GM12892 (cell line): ENCODE results near the gene ZBTB7C.

Experiments
- DNase-seq: peaks from one replicate; pipeline ENCODE4 v3.0.0; 2011; ENCODE audit not compliant: insufficient read length
- FAIRE-seq: peaks from 2 replicates; lab custom pipeline; 2011; peaks lifted over from hg19 to GRCh38; lab: Jason Lieb, UNC
- POLR2A ChIP-seq: IDR thresholded peaks from 2 replicates; pipeline ENCODE4 v1.6.1; 2011; ENCODE audit warnings: low read depth, low read length, control low read depth
- POLR2AphosphoS5 ChIP-seq: IDR thresholded peaks from 2 replicates; pipeline ENCODE4 v1.6.1; 2011; ENCODE audit warnings: low read depth, low read length, control low read depth
- TAF1 ChIP-seq: IDR thresholded peaks from 2 replicates; pipeline ENCODE4 v1.6.1; 2011; ENCODE audit warnings: low read depth, mild to moderate bottlenecking, control low read depth, low read length, borderline replicate concordance

Gene ZBTB7C

GRCh38 chr18:48111587-48111986 is 297.6 kb downstream of the ZBTB7C start:
- TF ChIP-seq POLR2A: no peak
- TF ChIP-seq TAF1: no peak
- TF ChIP-seq POLR2AphosphoS5: no peak
- FAIRE-seq: no peak
- no peak for DNase-seq

DNA sequence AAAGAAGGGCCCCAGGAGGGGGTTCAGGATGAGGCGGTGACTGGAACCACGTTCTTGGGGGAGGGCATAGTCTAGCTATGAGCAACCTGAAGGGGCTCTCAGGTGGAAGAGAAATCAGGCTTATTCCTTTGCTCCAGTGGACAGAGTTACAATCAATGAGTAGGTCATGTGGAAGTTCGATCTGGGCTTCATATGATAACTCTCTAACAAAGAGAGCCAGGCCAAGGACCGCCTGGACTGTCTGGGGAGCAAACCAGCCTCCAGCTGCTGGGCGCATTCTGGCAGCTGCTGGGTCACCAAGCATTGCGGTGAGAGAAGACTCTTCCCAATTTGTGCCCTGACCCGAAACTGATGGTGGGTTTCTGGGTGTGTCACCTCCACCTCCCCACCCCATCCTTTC is 298.4 kb downstream of the ZBTB7C start:
- no peak for TF ChIP-seq TAF1
- TF ChIP-seq POLR2A: no peak
- TF ChIP-seq POLR2AphosphoS5: no peak
- DNase-seq (no peak), FAIRE-seq (no peak)

GRCh38 chr18:48109961-48110493 is 299.2 kb downstream of the ZBTB7C start:
- DNase-seq (no peak), FAIRE-seq (no peak)
- no peak for TF ChIP-seq TAF1
- TF ChIP-seq POLR2AphosphoS5: no peak
- TF ChIP-seq POLR2A: no peak

GRCh38 chr18:48108136-48108535 is 301.0 kb downstream of the ZBTB7C start:
- no peak for FAIRE-seq
- DNase-seq: no peak
- no peak for TF ChIP-seq POLR2AphosphoS5
- TF ChIP-seq POLR2A: no peak
- no peak for TF ChIP-seq TAF1

DNA sequence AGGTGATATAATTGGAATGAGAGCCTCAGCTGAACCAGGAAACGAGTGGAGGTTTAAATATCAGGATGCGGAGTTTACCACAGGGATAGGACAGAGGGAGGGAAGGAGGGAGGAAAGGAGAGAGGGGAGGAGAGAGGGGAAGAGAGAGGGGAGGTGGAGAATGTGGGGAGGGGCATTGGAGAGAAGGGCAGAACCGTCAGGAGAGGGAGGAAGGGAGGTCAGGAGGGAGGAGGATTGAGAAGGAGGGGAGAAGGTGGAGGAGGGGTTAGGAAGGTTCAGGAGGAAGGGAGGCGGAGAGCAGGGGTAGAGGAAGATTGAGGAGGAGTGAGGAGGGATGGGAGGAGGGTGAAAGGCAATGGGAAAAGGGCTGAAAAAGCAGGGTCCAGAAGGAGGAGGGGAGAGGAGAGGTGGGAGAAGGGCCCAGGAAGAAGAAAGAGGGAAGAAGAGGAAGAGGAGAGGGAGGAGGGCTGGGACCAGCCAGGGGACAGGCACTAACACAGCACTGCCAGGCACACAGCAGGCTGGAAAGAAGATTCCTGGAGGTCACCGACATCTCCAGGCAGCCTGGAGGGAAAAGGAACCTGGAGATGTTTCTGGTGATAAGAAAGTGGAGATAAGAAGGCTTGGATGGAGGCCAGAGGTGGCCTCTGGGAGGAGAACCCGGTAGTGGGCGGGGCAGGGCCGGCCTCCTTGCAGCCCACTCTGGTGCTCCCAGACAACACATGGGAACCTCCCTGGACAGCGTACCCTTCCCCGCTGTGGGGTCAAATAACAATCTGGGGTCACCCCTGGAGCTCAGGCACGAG is 302.0 kb downstream of the ZBTB7C start:
- no peak for DNase-seq
- no peak for TF ChIP-seq TAF1
- no peak for TF ChIP-seq POLR2A
- no peak for TF ChIP-seq POLR2AphosphoS5
- no peak for FAIRE-seq

DNA sequence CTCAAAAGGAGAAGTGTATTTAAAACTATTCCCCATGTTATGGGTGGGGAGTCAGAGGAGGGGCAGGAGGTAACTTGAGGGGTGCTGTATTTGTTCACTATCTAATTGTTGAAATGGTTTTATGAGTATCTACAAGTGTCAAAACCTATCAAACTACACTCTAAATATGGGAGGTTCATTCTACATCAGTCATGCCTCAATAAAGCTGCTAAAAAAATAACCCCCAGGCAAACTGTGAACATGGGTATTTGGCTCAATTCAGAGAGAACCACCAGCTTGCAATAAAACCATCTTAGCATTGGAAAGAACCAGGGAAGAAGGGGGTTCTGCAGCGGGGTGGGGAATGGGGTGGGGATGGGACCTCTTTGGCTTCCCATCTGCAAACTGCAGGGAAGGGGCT is 302.7 kb downstream of the ZBTB7C start:
- no peak for TF ChIP-seq POLR2A
- DNase-seq: no peak
- FAIRE-seq: no peak

DNA sequence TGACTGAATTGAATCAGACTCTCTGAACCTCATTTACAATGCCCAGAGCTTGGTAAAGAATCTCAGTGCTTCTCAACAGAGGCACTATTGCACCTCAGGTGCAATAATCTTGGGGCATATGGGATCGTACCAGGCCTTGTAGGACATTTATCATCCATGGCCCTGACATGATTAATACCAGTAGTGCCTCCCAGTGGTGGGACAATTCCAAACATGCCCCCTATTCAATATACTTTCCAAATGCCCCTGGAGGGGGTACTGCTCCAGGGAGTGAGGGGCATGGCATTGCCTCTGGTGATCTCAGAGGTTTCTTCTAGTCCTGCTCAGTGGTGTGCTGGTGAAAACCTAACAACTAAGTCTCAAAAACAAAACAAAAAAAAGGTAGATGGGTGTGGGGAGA is 303.9 kb downstream of the ZBTB7C start:
- TF ChIP-seq POLR2A (no peak), TAF1 (no peak), POLR2AphosphoS5 (no peak)
- FAIRE-seq (no peak), DNase-seq (no peak)

DNA sequence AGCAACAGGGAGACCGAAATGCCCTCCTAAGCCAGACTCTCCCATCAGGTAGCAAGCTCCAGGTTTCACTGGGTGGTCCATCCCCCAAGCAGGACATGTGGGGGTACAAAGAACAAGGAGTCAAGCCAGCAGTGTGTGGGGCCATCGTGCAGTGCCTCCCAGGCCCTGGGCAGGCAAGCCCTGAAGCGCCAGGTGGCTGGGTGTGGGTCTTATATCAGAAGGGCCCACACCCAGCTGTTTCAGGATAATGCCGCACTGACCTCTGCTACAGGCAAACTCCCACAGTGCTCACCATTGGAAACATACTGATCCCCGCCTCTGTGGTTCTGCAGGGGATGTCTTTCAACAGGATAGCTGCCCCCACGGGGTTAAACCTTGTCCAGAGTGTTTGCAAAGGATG is 304.5 kb downstream of the ZBTB7C start:
- TF ChIP-seq TAF1: no peak
- FAIRE-seq (no peak), DNase-seq (no peak)

- FAIRE-seq (no peak), DNase-seq (no peak)
- TF ChIP-seq TAF1 (no peak), POLR2A (no peak), POLR2AphosphoS5 (no peak)
Measured at GRCh38 chr18:48100651-48101165, 308.5 kb downstream of the ZBTB7C start.

GRCh38 chr18:48100165-48100575 is 309.0 kb downstream of the ZBTB7C start:
- FAIRE-seq (no peak), DNase-seq (no peak)
- TF ChIP-seq TAF1 (no peak), POLR2AphosphoS5 (no peak), POLR2A (no peak)

- FAIRE-seq: no peak
- DNase-seq: no peak
- TF ChIP-seq TAF1 (no peak), POLR2A (no peak), POLR2AphosphoS5 (no peak)
Measured at GRCh38 chr18:48099481-48100164, 309.6 kb downstream of the ZBTB7C start.

DNA sequence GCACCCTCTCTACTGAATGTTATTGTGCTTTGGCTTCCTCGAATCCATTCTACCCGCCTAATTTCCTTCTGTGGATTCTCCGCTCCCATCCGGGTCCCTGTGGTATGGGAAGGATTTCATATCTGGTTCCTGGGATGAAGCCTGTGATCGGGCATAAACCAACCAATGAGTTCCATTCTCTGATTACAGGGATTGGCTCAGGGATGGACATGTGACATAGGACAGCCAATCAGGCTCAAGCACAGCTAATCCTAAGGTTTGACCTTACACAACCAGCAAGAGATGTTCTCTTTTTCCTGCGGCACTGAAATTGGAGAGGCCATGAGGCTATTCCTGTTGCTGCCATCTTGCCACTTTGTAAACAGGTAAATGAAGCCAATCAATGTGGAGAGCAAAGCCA is 310.6 kb downstream of the ZBTB7C start:
- TF ChIP-seq POLR2AphosphoS5: no peak
- DNase-seq (no peak), FAIRE-seq (no peak)
